Astrocyte (in vitro differentiated cells and primary cell): ENCODE data around the gene DOP1A. TPM values are rescaled to one million over a fixed set of nuclear protein-coding genes. Genes with fewer than 3 reads are reported as not detected.

Experiments
- DNase-seq: peaks from one replicate; pipeline ENCODE4 v3.0.0-alpha.2; 2010; ENCODE audit warnings: low read depth
- FAIRE-seq: peaks from 2 replicates; lab custom pipeline; 2011; peaks lifted over from hg19 to GRCh38; lab: Jason Lieb, UNC
- H2AFZ ChIP-seq: 2 replicates; pipeline ENCODE4 v1.6.0; 2012; ENCODE audit warnings: low read depth, low read length, inconsistent platforms
- H3K27ac ChIP-seq: 2 replicates; pipeline ENCODE4 v1.5.1; 2011; ENCODE audit warnings: low read depth, low read length, inconsistent platforms
- H3K27me3 ChIP-seq: 2 replicates; pipeline ENCODE4 v1.6.0; 2011; ENCODE audit warnings: low read length, inconsistent platforms; ENCODE audit not compliant: insufficient read depth
- H3K36me3 ChIP-seq: 2 replicates; pipeline ENCODE4 v1.5.1; 2011; ENCODE audit warnings: low read length, inconsistent platforms; ENCODE audit not compliant: insufficient read depth
- H3K4me1 ChIP-seq: 2 replicates; pipeline ENCODE4 v1.5.1; 2011; ENCODE audit warnings: low read length, inconsistent platforms; ENCODE audit not compliant: insufficient read depth
- H3K4me2 ChIP-seq: 2 replicates; pipeline ENCODE4 v1.6.0; 2012; ENCODE audit warnings: low read length, inconsistent platforms
- H3K4me3 ChIP-seq: 2 replicates; pipeline ENCODE4 v1.5.1; 2011; ENCODE audit warnings: low read depth, mild to moderate bottlenecking, low read length, inconsistent platforms; ENCODE audit not compliant: insufficient read depth
- H3K79me2 ChIP-seq: 2 replicates; pipeline ENCODE4 v1.6.0; 2012; ENCODE audit warnings: mild to moderate bottlenecking, low read length, inconsistent platforms; ENCODE audit not compliant: insufficient read depth
- H3K9ac ChIP-seq: 2 replicates; pipeline ENCODE4 v1.6.0; 2012; ENCODE audit warnings: mild to moderate bottlenecking, low read length, inconsistent platforms
- H3K9me3 ChIP-seq: 2 replicates; pipeline ENCODE4 v1.5.1; 2012; ENCODE audit warnings: low read depth, mild to moderate bottlenecking, low read length, inconsistent platforms; ENCODE audit not compliant: insufficient read depth
- H4K20me1 ChIP-seq: 2 replicates; pipeline ENCODE4 v1.6.0; 2012; ENCODE audit warnings: low read length, inconsistent platforms; ENCODE audit not compliant: insufficient read depth
- H3K27ac Mint-ChIP-seq: one replicate; pipeline ENCODE4 v1.8.0; 2021; ENCODE audit warnings: mild to moderate bottlenecking, mixed read lengths; ENCODE audit not compliant: unreplicated experiment
- H3K27me3 Mint-ChIP-seq: one replicate; pipeline ENCODE4 v1.8.0; 2021; ENCODE audit warnings: low read depth, mixed read lengths; ENCODE audit not compliant: unreplicated experiment
- H3K36me3 Mint-ChIP-seq: one replicate; pipeline ENCODE4 v1.8.0; 2021; ENCODE audit warnings: low read depth, mixed read lengths; ENCODE audit not compliant: unreplicated experiment
- H3K4me1 Mint-ChIP-seq: one replicate; pipeline ENCODE4 v1.8.0; 2021; ENCODE audit warnings: low read depth, mixed read lengths; ENCODE audit not compliant: unreplicated experiment
- H3K4me3 Mint-ChIP-seq: one replicate; pipeline ENCODE4 v1.8.0; 2021; ENCODE audit warnings: mild to moderate bottlenecking, moderate library complexity, mixed read lengths; ENCODE audit not compliant: unreplicated experiment
- H3K9me3 Mint-ChIP-seq: one replicate; pipeline ENCODE4 v1.8.0; 2021; ENCODE audit warnings: mild to moderate bottlenecking, mixed read lengths; ENCODE audit not compliant: unreplicated experiment
- EZH2 ChIP-seq: IDR thresholded peaks from 2 replicates; pipeline ENCODE4 v1.6.1; 2012; ENCODE audit warnings: mild to moderate bottlenecking, low read length, inconsistent platforms; ENCODE audit not compliant: insufficient read depth
- total RNA-seq: library from RNA; stranded (reverse); gene quantifications from 2 replicates; pipeline ENCODE4 v1.2.1, GENCODE V29; 2021
- TF ChIP-seq, protein P1 (sequence below): IDR thresholded peaks from 2 replicates; pipeline ENCODE4 v1.5.1; 2011; ENCODE audit warnings: low read depth, mild to moderate bottlenecking, inconsistent platforms, low read length, moderate library complexity; ENCODE audit not compliant: insufficient read depth

Gene DOP1A
- total RNA-seq, 1 donor from 2014 or later, result 14.2 TPM

DNA sequence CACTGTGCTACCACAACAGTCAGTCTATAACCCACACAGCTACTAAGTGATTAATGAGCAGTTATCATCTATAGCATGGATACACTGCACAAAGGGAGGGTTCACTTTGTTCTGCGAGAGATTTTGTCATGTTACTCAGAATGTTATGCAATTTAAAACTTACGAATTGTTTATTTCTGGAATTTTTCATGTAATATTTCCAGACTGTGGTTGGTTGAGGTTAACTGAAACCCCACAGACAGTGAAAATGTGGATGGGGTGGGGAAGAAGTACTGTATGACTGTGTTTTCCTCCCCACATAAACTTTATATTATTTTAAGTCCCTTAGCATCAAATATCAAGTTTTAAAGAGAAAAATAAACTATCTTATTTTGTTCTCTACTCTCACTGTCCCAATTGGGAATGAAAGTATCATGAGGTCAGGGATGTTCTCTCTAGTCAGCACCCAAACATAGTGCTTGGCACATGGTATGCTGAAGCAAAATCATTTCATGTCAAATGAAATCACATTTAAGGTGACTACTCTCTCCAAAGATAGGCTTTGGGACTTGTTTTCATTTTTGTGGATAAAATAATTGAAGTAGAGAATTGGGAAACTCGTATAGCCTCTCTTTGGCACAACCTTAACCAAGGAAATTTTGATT, 25.4 kb downstream of the DOP1A start:
- H3K4me1 ChIP-seq, result no peaks in the 10 kb centered on the region
- Mint-ChIP-seq H3K36me3 (no peaks in the 10 kb centered on the region), H3K27ac (no peak overlapping the region), H3K9me3 (no peaks in the 10 kb centered on the region), H3K4me1 (peaks cover 12% of the 10 kb centered on the region), H3K4me3 (no peak overlapping the region), H3K27me3 (no peaks in the 10 kb centered on the region)
- no peak for TF ChIP-seq EZH2
- TF ChIP-seq, protein P1, sequence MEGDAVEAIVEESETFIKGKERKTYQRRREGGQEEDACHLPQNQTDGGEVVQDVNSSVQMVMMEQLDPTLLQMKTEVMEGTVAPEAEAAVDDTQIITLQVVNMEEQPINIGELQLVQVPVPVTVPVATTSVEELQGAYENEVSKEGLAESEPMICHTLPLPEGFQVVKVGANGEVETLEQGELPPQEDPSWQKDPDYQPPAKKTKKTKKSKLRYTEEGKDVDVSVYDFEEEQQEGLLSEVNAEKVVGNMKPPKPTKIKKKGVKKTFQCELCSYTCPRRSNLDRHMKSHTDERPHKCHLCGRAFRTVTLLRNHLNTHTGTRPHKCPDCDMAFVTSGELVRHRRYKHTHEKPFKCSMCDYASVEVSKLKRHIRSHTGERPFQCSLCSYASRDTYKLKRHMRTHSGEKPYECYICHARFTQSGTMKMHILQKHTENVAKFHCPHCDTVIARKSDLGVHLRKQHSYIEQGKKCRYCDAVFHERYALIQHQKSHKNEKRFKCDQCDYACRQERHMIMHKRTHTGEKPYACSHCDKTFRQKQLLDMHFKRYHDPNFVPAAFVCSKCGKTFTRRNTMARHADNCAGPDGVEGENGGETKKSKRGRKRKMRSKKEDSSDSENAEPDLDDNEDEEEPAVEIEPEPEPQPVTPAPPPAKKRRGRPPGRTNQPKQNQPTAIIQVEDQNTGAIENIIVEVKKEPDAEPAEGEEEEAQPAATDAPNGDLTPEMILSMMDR, result no peak
- DNase-seq (peak; percentile 58), FAIRE-seq (no peak)
- no peaks in the 10 kb centered on the region for H4K20me1 ChIP-seq
- no peak overlapping the region for H2AFZ ChIP-seq
- no peak overlapping the region for H3K4me2 ChIP-seq
- H3K9me3 ChIP-seq, result no peaks in the 10 kb centered on the region
- H3K27ac ChIP-seq, result no peak overlapping the region
- no peaks in the 10 kb centered on the region for H3K36me3 ChIP-seq
- peaks cover 13% of the 10 kb centered on the region for H3K79me2 ChIP-seq
- H3K4me3 ChIP-seq, result no peak overlapping the region
- no peak overlapping the region for H3K9ac ChIP-seq
- H3K27me3 ChIP-seq, result no peaks in the 10 kb centered on the region

GRCh38 chr6:83096791-83097190, 29.3 kb downstream of the DOP1A start:
- no peak for TF ChIP-seq EZH2
- TF ChIP-seq, protein P1, result no peak
- Histone ChIP-seq H3K27ac (no peak overlapping the region), H3K9me3 (no peaks in the 10 kb centered on the region), H3K9ac (no peak overlapping the region), H3K4me2 (peak overlapping the region; percentile 41), H3K27me3 (no peaks in the 10 kb centered on the region), H4K20me1 (no peaks in the 10 kb centered on the region), H3K4me1 (no peaks in the 10 kb centered on the region), H3K79me2 (peaks cover 13% of the 10 kb centered on the region), H2AFZ (no peak overlapping the region), H3K36me3 (no peaks in the 10 kb centered on the region), H3K4me3 (no peak overlapping the region)
- peak; percentile 65 for DNase-seq
- Mint-ChIP-seq H3K9me3 (no peaks in the 10 kb centered on the region), H3K27ac (no peak overlapping the region), H3K4me3 (no peak overlapping the region), H3K4me1 (peaks cover 12% of the 10 kb centered on the region), H3K36me3 (peaks cover 1% of the 10 kb centered on the region), H3K27me3 (no peaks in the 10 kb centered on the region)
- peak; percentile 41 for FAIRE-seq

- Histone ChIP-seq H3K9ac (no peak overlapping the region), H3K79me2 (peaks cover 13% of the 10 kb centered on the region), H3K9me3 (no peaks in the 10 kb centered on the region), H4K20me1 (no peaks in the 10 kb centered on the region), H3K36me3 (no peaks in the 10 kb centered on the region), H3K27me3 (no peaks in the 10 kb centered on the region), H3K27ac (no peak overlapping the region), H3K4me3 (no peak overlapping the region), H2AFZ (no peak overlapping the region), H3K4me1 (no peaks in the 10 kb centered on the region), H3K4me2 (peak overlapping the region; percentile 41)
- peaks cover 12% of the 10 kb centered on the region for H3K4me1 Mint-ChIP-seq
- FAIRE-seq, result no peak
- H3K36me3 Mint-ChIP-seq, result peaks cover 2% of the 10 kb centered on the region
- no peaks in the 10 kb centered on the region for H3K27me3 Mint-ChIP-seq
- no peak overlapping the region for H3K4me3 Mint-ChIP-seq
- no peaks in the 10 kb centered on the region for H3K9me3 Mint-ChIP-seq
- DNase-seq, result peak; percentile 58
- TF ChIP-seq, protein P1, result no peak
- no peak for TF ChIP-seq EZH2
- no peak overlapping the region for H3K27ac Mint-ChIP-seq
These were observed 29.7 kb downstream of the DOP1A start for GRCh38 chr6:83097204-83097603.
